ENCODE results near the gene POLN. TPM values are rescaled to one million over a fixed set of nuclear protein-coding genes. Genes with fewer than 3 reads are reported as not detected.

POLN gene
- total and polyA plus RNA-seq, 2 experiments from 2014 or later: 1.8 to 4.0 TPM

DNA sequence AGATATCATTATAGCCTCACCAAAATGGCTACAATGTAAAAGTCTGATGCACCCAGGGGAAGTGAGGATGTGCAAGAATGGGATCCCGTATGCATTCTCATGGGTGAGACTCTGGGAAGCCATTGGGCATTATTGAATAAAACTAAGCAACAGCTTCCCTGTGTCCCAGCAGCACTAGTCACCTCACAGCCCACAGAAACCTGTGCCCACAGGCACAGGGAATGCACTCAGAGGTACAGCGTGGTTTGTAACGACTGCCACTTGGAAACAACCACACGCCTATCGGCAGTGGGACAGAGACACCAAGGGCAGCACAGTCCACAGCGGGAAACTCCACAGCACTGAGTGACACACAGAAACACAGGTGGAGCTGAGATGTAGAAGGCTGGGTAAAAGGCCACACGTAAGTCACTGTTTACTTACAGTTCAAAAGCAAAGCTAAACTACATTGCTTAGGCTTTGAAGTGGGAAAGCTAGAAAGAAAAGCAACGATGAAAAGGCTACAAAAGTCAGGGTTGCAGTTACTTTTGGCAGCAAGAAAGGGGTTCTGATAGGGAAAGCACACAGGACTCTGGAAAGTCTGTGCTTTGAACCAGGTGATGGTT is 69.2 kb downstream of the POLN start:
- Mint-ChIP-seq H3K27ac (no peak overlapping the region), H3K36me3 (ENCODE audit: low read depth) (no peaks in the 10 kb centered on the region), H3K4me3 (no peak overlapping the region), H3K4me1 (no peaks in the 10 kb centered on the region), H3K9me3 (no peaks in the 10 kb centered on the region), H3K27me3 (ENCODE audit: insufficient read depth, low read depth, poor library complexity) (peaks cover 7% of the 10 kb centered on the region)
- Histone ChIP-seq H3K9me2 (ENCODE audit: insufficient read depth) (no peaks in the 10 kb centered on the region), H3K4me3 (no peak overlapping the region), H3K4me2 (no peak overlapping the region), H3K4me1 (ENCODE audit: insufficient read depth) (no peaks in the 10 kb centered on the region), H3F3A (replicated peaks; ENCODE audit: low read depth) (no peaks in the 10 kb centered on the region), H2AFZ (no peak overlapping the region), H3K36me3 (ENCODE audit: insufficient read depth) (no peaks in the 10 kb centered on the region), H3K27ac (ENCODE audit: low read depth) (no peak overlapping the region), H4K20me1 (replicated peaks; ENCODE audit: insufficient read depth) (no peaks in the 10 kb centered on the region), H3K79me2 (replicated peaks; ENCODE audit: insufficient read depth) (no peaks in the 10 kb centered on the region), H3K27me3 (ENCODE audit: insufficient read depth) (no peaks in the 10 kb centered on the region)
- no peak for DNase-seq (ENCODE audit: low spot score)
- TF ChIP-seq, protein P1, sequence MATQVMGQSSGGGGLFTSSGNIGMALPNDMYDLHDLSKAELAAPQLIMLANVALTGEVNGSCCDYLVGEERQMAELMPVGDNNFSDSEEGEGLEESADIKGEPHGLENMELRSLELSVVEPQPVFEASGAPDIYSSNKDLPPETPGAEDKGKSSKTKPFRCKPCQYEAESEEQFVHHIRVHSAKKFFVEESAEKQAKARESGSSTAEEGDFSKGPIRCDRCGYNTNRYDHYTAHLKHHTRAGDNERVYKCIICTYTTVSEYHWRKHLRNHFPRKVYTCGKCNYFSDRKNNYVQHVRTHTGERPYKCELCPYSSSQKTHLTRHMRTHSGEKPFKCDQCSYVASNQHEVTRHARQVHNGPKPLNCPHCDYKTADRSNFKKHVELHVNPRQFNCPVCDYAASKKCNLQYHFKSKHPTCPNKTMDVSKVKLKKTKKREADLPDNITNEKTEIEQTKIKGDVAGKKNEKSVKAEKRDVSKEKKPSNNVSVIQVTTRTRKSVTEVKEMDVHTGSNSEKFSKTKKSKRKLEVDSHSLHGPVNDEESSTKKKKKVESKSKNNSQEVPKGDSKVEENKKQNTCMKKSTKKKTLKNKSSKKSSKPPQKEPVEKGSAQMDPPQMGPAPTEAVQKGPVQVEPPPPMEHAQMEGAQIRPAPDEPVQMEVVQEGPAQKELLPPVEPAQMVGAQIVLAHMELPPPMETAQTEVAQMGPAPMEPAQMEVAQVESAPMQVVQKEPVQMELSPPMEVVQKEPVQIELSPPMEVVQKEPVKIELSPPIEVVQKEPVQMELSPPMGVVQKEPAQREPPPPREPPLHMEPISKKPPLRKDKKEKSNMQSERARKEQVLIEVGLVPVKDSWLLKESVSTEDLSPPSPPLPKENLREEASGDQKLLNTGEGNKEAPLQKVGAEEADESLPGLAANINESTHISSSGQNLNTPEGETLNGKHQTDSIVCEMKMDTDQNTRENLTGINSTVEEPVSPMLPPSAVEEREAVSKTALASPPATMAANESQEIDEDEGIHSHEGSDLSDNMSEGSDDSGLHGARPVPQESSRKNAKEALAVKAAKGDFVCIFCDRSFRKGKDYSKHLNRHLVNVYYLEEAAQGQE (IDR thresholded peaks at IDR 0.05; ENCODE audit: unreplicated experiment): no peak
- TF ChIP-seq NANOG (IDR thresholded peaks at IDR 0.05; ENCODE audit: borderline replicate concordance) (no peak), EZH2 (IDR thresholded peaks at IDR 0.05; ENCODE audit: low read depth, unreplicated experiment) (no peak), ZNF331 (CRISPR knock-in tag; IDR thresholded peaks at IDR 0.05; ENCODE audit: low read depth) (no peak), ZNF462 (CRISPR knock-in tag; IDR thresholded peaks at IDR 0.05) (no peak)
- ATAC-seq: no peak
